ENCODE results near the gene CIC. TPM values are rescaled to one million over a fixed set of nuclear protein-coding genes. Genes with fewer than 3 reads are reported as not detected.

Gene CIC
- total RNA-seq, 1 experiment from 2014 or later = 75.5 TPM

GRCh38 chr19:42224940-42225717 is 43.9 kb upstream of the CIC start:
- TF ChIP-seq CTCF (IDR thresholded peaks at IDR 0.05; ENCODE audit: unreplicated experiment) = no peak
- H3K36me3 Mint-ChIP-seq (ENCODE audit: insufficient read depth, unreplicated experiment) = peaks cover 70% of the 10 kb centered on the region
- H3K4me1 Mint-ChIP-seq (ENCODE audit: low read depth, unreplicated experiment) = peaks cover 14% of the 10 kb centered on the region
- no peak for DNase-seq
- H3K27me3 Mint-ChIP-seq (ENCODE audit: unreplicated experiment) = no peaks in the 10 kb centered on the region
- intact Hi-C loops (cut with micrococcal nuclease; ENCODE audit: unreplicated experiment) = no loop called here
- no peaks in the 10 kb centered on the region for H3K9me3 Mint-ChIP-seq (ENCODE audit: low read depth, unreplicated experiment)
- CTCF ChIA-PET = no interaction called here
- no peak overlapping the region for H3K27ac Mint-ChIP-seq (ENCODE audit: unreplicated experiment)
- no TSS peak for BruUV-seq (replicated peaks)
- H3K4me3 Mint-ChIP-seq (ENCODE audit: low read depth, unreplicated experiment) = no peak overlapping the region

- TF ChIP-seq CTCF (IDR thresholded peaks at IDR 0.05; ENCODE audit: unreplicated experiment) = no peak
- CTCF ChIA-PET = no interaction called here
- no TSS peak for BruUV-seq (replicated peaks)
- H3K27ac Mint-ChIP-seq (ENCODE audit: unreplicated experiment) = no peak overlapping the region
- intact Hi-C loops (cut with micrococcal nuclease; ENCODE audit: unreplicated experiment) = no loop called here
- no peaks in the 10 kb centered on the region for H3K27me3 Mint-ChIP-seq (ENCODE audit: unreplicated experiment)
- no peak overlapping the region for H3K4me3 Mint-ChIP-seq (ENCODE audit: low read depth, unreplicated experiment)
- peaks cover 70% of the 10 kb centered on the region for H3K36me3 Mint-ChIP-seq (ENCODE audit: insufficient read depth, unreplicated experiment)
- DNase-seq = no peak
- H3K9me3 Mint-ChIP-seq (ENCODE audit: low read depth, unreplicated experiment) = no peaks in the 10 kb centered on the region
- H3K4me1 Mint-ChIP-seq (ENCODE audit: low read depth, unreplicated experiment) = peaks cover 14% of the 10 kb centered on the region
Measured at GRCh38 chr19:42225718-42226292, 43.2 kb upstream of the CIC start.

GRCh38 chr19:42226886-42227285 is 42.2 kb upstream of the CIC start:
- CTCF ChIA-PET = no interaction called here
- H3K9me3 Mint-ChIP-seq (ENCODE audit: low read depth, unreplicated experiment) = no peaks in the 10 kb centered on the region
- H3K4me3 Mint-ChIP-seq (ENCODE audit: low read depth, unreplicated experiment) = no peak overlapping the region
- intact Hi-C loops (cut with micrococcal nuclease; ENCODE audit: unreplicated experiment) = no loop called here
- TF ChIP-seq CTCF (IDR thresholded peaks at IDR 0.05; ENCODE audit: unreplicated experiment) = no peak
- no peak overlapping the region for H3K27ac Mint-ChIP-seq (ENCODE audit: unreplicated experiment)
- DNase-seq = no peak
- TSS peak; percentile 1 for BruUV-seq (replicated peaks)
- H3K36me3 Mint-ChIP-seq (ENCODE audit: insufficient read depth, unreplicated experiment) = peaks cover 78% of the 10 kb centered on the region
- peaks cover 14% of the 10 kb centered on the region for H3K4me1 Mint-ChIP-seq (ENCODE audit: low read depth, unreplicated experiment)
- no peaks in the 10 kb centered on the region for H3K27me3 Mint-ChIP-seq (ENCODE audit: unreplicated experiment)

- no peak for DNase-seq
- Mint-ChIP-seq H3K27ac (ENCODE audit: unreplicated experiment) (no peak overlapping the region), H3K36me3 (ENCODE audit: insufficient read depth, unreplicated experiment) (peaks cover 83% of the 10 kb centered on the region), H3K9me3 (ENCODE audit: low read depth, unreplicated experiment) (no peaks in the 10 kb centered on the region), H3K4me3 (ENCODE audit: low read depth, unreplicated experiment) (no peak overlapping the region), H3K4me1 (ENCODE audit: low read depth, unreplicated experiment) (peaks cover 6% of the 10 kb centered on the region), H3K27me3 (ENCODE audit: unreplicated experiment) (no peaks in the 10 kb centered on the region)
- intact Hi-C loops (cut with micrococcal nuclease; ENCODE audit: unreplicated experiment) = no loop called here
- BruUV-seq (replicated peaks) = no TSS peak
- no peak for TF ChIP-seq CTCF (IDR thresholded peaks at IDR 0.05; ENCODE audit: unreplicated experiment)
- CTCF ChIA-PET = interaction anchor here (0.7 to 1.2 kb wide), 2 partner anchors 22 to 298 kb away, joined by 3 read pairs; no protein-coding TSS in a partner anchor
Measured at GRCh38 chr19:42228641-42229040, 40.4 kb upstream of the CIC start.

All from Calu3 (cell line).